Mucosa of descending colon (tissue), 3 donors: Measurements from ENCODE around the gene RANBP9. TPM values are rescaled to one million over a fixed set of nuclear protein-coding genes. Genes with fewer than 3 reads are reported as not detected.

Experiments
- ATAC-seq: fragments of 200-7000 bp; cut with Tn5 transposase; one replicate; pipeline ENCODE4 v1.9.1; 2020; ENCODE audit warnings: mild to moderate bottlenecking, moderate library complexity
- DNase-seq, 3 donors: peaks; one replicate each; pipeline ENCODE4 v3.0.0-alpha.2; 2020
- H3K36me3 ChIP-seq: fragments of 200-600 bp; one replicate; pipeline ENCODE4 v1.8.0; 2021; ENCODE audit warnings: low read depth, mild to moderate bottlenecking
- H3K4me1 ChIP-seq: fragments of 200-600 bp; one replicate; pipeline ENCODE4 v1.8.0; 2021; ENCODE audit warnings: low read depth, mild to moderate bottlenecking
- H3K4me3 ChIP-seq: fragments of 200-600 bp; one replicate; pipeline ENCODE4 v1.8.0; 2021; ENCODE audit warnings: mild to moderate bottlenecking
- H3K9me3 ChIP-seq: fragments of 200-600 bp; one replicate; pipeline ENCODE4 v1.8.0; 2021; ENCODE audit warnings: mild to moderate bottlenecking
- CTCF ChIP-seq: fragments of 200-600 bp; IDR thresholded peaks from one replicate; pipeline ENCODE4 v1.8.0; 2022; ENCODE audit warnings: antibody characterized with exemption, mild to moderate bottlenecking
- intact Hi-C, 2 donors: fragments of 100-400 bp; cut with DNase I in 1 of 2; cut with micrococcal nuclease in 1 of 2; formaldehyde crosslinking; loops; one replicate each; pipeline versions ENCODE4 v1.11.0 to v1.11.1; 2022; cut with DNase I, micrococcal nuclease
- total RNA-seq, 3 donors: library from RNA; stranded (reverse); fragmentation: NEBNext Ultra II Directional in 2 of 3; extraction: Animal tissue kit (Norgen Biotek cat#: 25700) in 2 of 3; gene quantifications; one replicate each; pipeline versions ENCODE4 v1.2.1 to v1.2.4, GENCODE V29; 2021 to 2023
- donor health status: DM: no; HTN: no; CAD: no; lungs with moderate emphysema.
- donor health status: DM: no; HTN: no; CAD: no.
- donor health status: DM: no; HTN: yes; CAD: no.

The RANBP9 gene
- total RNA-seq, 3 donors from 2014 or later: 33.4 to 58.4 (median 38.7) TPM

GRCh38 chr6:13648850-13649249, 62.8 kb downstream of the RANBP9 start:
- Histone ChIP-seq H3K4me3 (no peak overlapping the region), H3K4me1 (no peaks in the 10 kb centered on the region), H3K9me3 (no peaks in the 10 kb centered on the region), H3K36me3 (no peaks in the 10 kb centered on the region)
- DNase-seq (no peak), ATAC-seq (no peak)
- no peak for TF ChIP-seq CTCF
- intact Hi-C loops: no loop called here

GRCh38 chr6:13643125-13643524, 68.5 kb downstream of the RANBP9 start:
- ATAC-seq: no peak
- intact Hi-C loops: no loop called here

GRCh38 chr6:13641315-13641714, 70.3 kb downstream of the RANBP9 start:
- Histone ChIP-seq H3K9me3 (no peaks in the 10 kb centered on the region), H3K4me1 (no peaks in the 10 kb centered on the region), H3K4me3 (no peak overlapping the region), H3K36me3 (no peaks in the 10 kb centered on the region)
- no peak for TF ChIP-seq CTCF
- DNase-seq (no peak), ATAC-seq (no peak)
- intact Hi-C loops: no loop called here

More at GRCh38 chr6:13643125-13643524, 68.5 kb downstream of the RANBP9 start:
- H3K36me3 ChIP-seq: no peaks in the 10 kb centered on the region
- H3K9me3 ChIP-seq: no peaks in the 10 kb centered on the region
- no peak for TF ChIP-seq CTCF
- no peaks in the 10 kb centered on the region for H3K4me1 ChIP-seq
- no peak for DNase-seq
- no peak overlapping the region for H3K4me3 ChIP-seq

- H3K36me3 ChIP-seq: no peaks in the 10 kb centered on the region
- H3K4me3 ChIP-seq: no peak overlapping the region
- no peaks in the 10 kb centered on the region for H3K4me1 ChIP-seq
- H3K9me3 ChIP-seq: no peaks in the 10 kb centered on the region
- ATAC-seq (no peak), DNase-seq (no peak)
- intact Hi-C loops: no loop called here
- TF ChIP-seq CTCF: no peak
Observed at GRCh38 chr6:13638626-13639025, 73.0 kb downstream of the RANBP9 start.

GRCh38 chr6:13638014-13638413, 73.6 kb downstream of the RANBP9 start:
- H3K36me3 ChIP-seq: no peaks in the 10 kb centered on the region
- H3K9me3 ChIP-seq: no peaks in the 10 kb centered on the region
- no peak overlapping the region for H3K4me3 ChIP-seq
- TF ChIP-seq CTCF: no peak
- H3K4me1 ChIP-seq: no peaks in the 10 kb centered on the region
- no peak for DNase-seq
- intact Hi-C loops: no loop called here
- no peak for ATAC-seq
